Measurements from ENCODE around the gene OCRL. TPM values are rescaled to one million over a fixed set of nuclear protein-coding genes. Genes with fewer than 3 reads are reported as not detected.

OCRL gene
- total and polyA plus RNA-seq, 2 donors (not counting 1 experiment from before 2014, with no cell fraction given) = 23.0 to 32.1 TPM

DNA sequence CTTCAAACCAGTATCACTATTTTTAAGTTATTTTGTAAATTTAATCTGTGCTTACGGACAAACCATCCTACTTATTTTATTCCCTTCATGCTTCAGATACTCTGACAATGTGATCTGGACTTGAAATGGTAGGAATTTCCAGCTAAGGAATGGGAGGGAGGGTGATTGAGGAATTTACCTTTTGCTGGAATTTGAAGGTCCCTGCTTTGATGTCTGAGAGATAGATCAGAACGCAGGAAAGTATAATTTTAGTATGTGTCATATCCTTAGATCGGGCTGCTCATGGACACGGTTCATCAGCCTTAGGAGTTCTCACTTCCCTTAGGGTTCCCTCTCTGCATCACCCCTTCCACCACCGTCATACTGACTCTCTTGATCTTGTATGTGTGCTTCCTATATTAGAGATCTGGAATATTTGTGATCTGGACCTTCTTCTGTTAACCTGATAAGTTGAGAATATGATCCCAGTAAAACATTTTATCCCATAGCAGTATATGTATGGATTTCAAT lies 16.8 kb downstream of the OCRL start:
- Histone ChIP-seq H3K9ac (ENCODE audit: insufficient read depth, low read length) (no peak overlapping the region), H3K9me3 (ENCODE audit: control insufficient read depth, insufficient read depth, low read depth, low read length) (no peaks in the 10 kb centered on the region), H3K4me1 (ENCODE audit: control insufficient read depth, extremely low read depth, insufficient read depth, low read length) (no peaks in the 10 kb centered on the region), H3K4me3 (replicated peaks in 1 of 4; ENCODE audit: control extremely low read depth in 1 of 4, insufficient read depth in 1 of 4, low read depth in 3 of 4, low read length in 4 of 4) (no peak overlapping the region), H4K20me1 (ENCODE audit: control insufficient read depth, extremely low read depth, insufficient read depth, low read length) (no peaks in the 10 kb centered on the region), H3K27ac (ENCODE audit: insufficient read depth, low read length) (no peak overlapping the region), H3K4me2 (ENCODE audit: extremely low read depth, insufficient read depth, low read length) (no peak overlapping the region), H3K36me3 (ENCODE audit: control insufficient read depth, insufficient read depth, low read length) (no peaks in the 10 kb centered on the region), H3K79me2 (ENCODE audit: control insufficient read depth, insufficient read depth, low read length) (no peaks in the 10 kb centered on the region), H2AFZ (ENCODE audit: low read length) (no peak overlapping the region), H3K27me3 (ENCODE audit: control insufficient read depth, insufficient read depth, low read length) (no peaks in the 10 kb centered on the region)
- no peak for DNase-seq (ENCODE audit: low read depth in 2 of 2)
- TF ChIP-seq EZH2 (IDR thresholded peaks at IDR 0.05; ENCODE audit: low read length, missing control alignments) = no peak
- TF ChIP-seq, protein P1, sequence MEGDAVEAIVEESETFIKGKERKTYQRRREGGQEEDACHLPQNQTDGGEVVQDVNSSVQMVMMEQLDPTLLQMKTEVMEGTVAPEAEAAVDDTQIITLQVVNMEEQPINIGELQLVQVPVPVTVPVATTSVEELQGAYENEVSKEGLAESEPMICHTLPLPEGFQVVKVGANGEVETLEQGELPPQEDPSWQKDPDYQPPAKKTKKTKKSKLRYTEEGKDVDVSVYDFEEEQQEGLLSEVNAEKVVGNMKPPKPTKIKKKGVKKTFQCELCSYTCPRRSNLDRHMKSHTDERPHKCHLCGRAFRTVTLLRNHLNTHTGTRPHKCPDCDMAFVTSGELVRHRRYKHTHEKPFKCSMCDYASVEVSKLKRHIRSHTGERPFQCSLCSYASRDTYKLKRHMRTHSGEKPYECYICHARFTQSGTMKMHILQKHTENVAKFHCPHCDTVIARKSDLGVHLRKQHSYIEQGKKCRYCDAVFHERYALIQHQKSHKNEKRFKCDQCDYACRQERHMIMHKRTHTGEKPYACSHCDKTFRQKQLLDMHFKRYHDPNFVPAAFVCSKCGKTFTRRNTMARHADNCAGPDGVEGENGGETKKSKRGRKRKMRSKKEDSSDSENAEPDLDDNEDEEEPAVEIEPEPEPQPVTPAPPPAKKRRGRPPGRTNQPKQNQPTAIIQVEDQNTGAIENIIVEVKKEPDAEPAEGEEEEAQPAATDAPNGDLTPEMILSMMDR (conservative IDR thresholded peaks at IDR 0.05 in 1 of 2, IDR thresholded peaks at IDR 0.05 in 1 of 2; ENCODE audit: low read depth in 1 of 2, low read length in 2 of 2) = no peak

DNA sequence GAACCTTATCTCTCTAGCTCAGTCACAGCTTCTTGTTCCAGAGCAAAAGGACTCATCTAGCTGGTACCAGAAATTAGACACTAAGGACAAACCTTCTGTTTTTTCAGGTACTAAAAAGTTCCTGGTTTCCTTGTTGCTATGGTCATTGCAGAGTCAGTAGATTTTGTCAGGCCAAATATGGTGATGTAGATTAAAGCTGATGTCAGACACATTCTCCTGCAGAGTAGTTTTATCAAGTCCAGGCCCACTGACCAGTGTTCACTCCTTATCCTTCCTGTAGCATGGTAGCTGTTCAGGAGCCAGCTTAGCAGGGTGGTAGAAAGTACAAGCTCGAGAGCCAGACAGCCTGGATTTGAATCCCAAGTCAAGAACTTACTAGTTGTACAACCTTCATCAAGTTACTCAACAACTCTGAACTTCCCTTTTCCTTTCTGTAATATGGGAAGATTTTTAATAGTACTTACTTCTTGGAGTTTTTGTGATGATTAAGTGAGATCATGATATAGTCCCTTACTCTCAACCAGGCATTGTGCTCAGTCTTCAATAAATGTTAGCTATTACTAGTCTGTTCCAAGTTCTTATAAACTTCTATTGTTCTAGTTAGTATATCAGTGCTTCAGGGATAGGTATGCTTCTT lies 17.9 kb downstream of the OCRL start:
- Histone ChIP-seq H4K20me1 (ENCODE audit: control insufficient read depth, extremely low read depth, insufficient read depth, low read length) (no peaks in the 10 kb centered on the region), H3K4me3 (replicated peaks in 1 of 4; ENCODE audit: control extremely low read depth in 1 of 4, insufficient read depth in 1 of 4, low read depth in 3 of 4, low read length in 4 of 4) (no peak overlapping the region), H3K27ac (ENCODE audit: insufficient read depth, low read length) (no peak overlapping the region), H3K4me1 (ENCODE audit: control insufficient read depth, extremely low read depth, insufficient read depth, low read length) (no peaks in the 10 kb centered on the region), H3K27me3 (ENCODE audit: control insufficient read depth, insufficient read depth, low read length) (no peaks in the 10 kb centered on the region), H3K9me3 (ENCODE audit: control insufficient read depth, insufficient read depth, low read depth, low read length) (no peaks in the 10 kb centered on the region), H2AFZ (ENCODE audit: low read length) (no peak overlapping the region), H3K9ac (ENCODE audit: insufficient read depth, low read length) (no peak overlapping the region), H3K4me2 (ENCODE audit: extremely low read depth, insufficient read depth, low read length) (no peak overlapping the region), H3K36me3 (ENCODE audit: control insufficient read depth, insufficient read depth, low read length) (no peaks in the 10 kb centered on the region), H3K79me2 (ENCODE audit: control insufficient read depth, insufficient read depth, low read length) (no peaks in the 10 kb centered on the region)
- DNase-seq (ENCODE audit: low read depth in 2 of 2) = peak in 1 of 2 donors; percentile 33
- TF ChIP-seq, protein P1 (conservative IDR thresholded peaks at IDR 0.05 in 1 of 2, IDR thresholded peaks at IDR 0.05 in 1 of 2; ENCODE audit: low read depth in 1 of 2, low read length in 2 of 2) = no peak
- no peak for TF ChIP-seq EZH2 (IDR thresholded peaks at IDR 0.05; ENCODE audit: low read length, missing control alignments)

DNA sequence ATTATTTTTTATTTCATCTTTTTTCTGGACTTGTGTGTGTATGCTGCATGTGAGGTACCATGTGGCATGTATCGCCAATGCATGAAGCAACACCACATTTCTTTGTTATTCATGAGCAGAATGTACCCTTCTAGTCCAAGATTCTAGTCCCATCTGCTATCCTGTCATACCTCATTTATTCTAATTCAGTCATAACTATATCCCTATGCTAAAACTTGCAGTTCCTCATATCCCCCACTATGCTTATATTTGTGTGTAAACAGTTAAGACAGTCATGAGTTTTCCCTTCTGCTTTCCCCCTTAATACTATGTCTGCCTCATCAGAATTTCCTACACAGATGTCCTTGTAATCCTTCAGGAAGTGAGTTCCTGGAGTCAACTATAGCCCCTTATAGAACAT lies 19.7 kb downstream of the OCRL start:
- Histone ChIP-seq H2AFZ (ENCODE audit: low read length) (no peak overlapping the region), H3K79me2 (ENCODE audit: control insufficient read depth, insufficient read depth, low read length) (no peaks in the 10 kb centered on the region), H3K27me3 (ENCODE audit: control insufficient read depth, insufficient read depth, low read length) (no peaks in the 10 kb centered on the region), H3K4me2 (ENCODE audit: extremely low read depth, insufficient read depth, low read length) (no peak overlapping the region), H4K20me1 (ENCODE audit: control insufficient read depth, extremely low read depth, insufficient read depth, low read length) (no peaks in the 10 kb centered on the region), H3K4me3 (replicated peaks in 1 of 4; ENCODE audit: control extremely low read depth in 1 of 4, insufficient read depth in 1 of 4, low read depth in 3 of 4, low read length in 4 of 4) (no peak overlapping the region), H3K27ac (ENCODE audit: insufficient read depth, low read length) (no peak overlapping the region), H3K9me3 (ENCODE audit: control insufficient read depth, insufficient read depth, low read depth, low read length) (no peaks in the 10 kb centered on the region), H3K9ac (ENCODE audit: insufficient read depth, low read length) (no peak overlapping the region), H3K36me3 (ENCODE audit: control insufficient read depth, insufficient read depth, low read length) (no peaks in the 10 kb centered on the region), H3K4me1 (ENCODE audit: control insufficient read depth, extremely low read depth, insufficient read depth, low read length) (no peaks in the 10 kb centered on the region)
- DNase-seq (ENCODE audit: low read depth in 2 of 2) = no peak
- TF ChIP-seq, protein P1 (conservative IDR thresholded peaks at IDR 0.05 in 1 of 2, IDR thresholded peaks at IDR 0.05 in 1 of 2; ENCODE audit: low read depth in 1 of 2, low read length in 2 of 2) = no peak
- TF ChIP-seq EZH2 (IDR thresholded peaks at IDR 0.05; ENCODE audit: low read length, missing control alignments) = no peak
